ENCODE results near the gene IER3. TPM values are rescaled to one million over a fixed set of nuclear protein-coding genes. Genes with fewer than 3 reads are reported as not detected.

IER3 gene
- total and polyA plus RNA-seq, 9 of the 15 experiments (the other 6 are each of a cell fraction or from before 2014, with no cell fraction given): 1.5 to 30.0 (median 11.5) TPM

- TF ChIP-seq TEAD4 (IDR thresholded peaks at IDR 0.05; ENCODE audit: low read length) (peak; percentile 7; the same call in 1 of the 2 replicates), TEAD4 (CRISPR knock-in tag; IDR thresholded peaks at IDR 0.05; ENCODE audit: borderline replicate concordance) (no peak), RB1 (IDR thresholded peaks at IDR 0.05; ENCODE audit: low read depth) (peak; percentile 79), ETV1 (tag; conservative IDR thresholded peaks at IDR 0.05; ENCODE audit: low read depth) (peak; percentile 58; the same call in 1 of the 2 replicates), CTCFL (IDR thresholded peaks at IDR 0.05; ENCODE audit: borderline replicate concordance, insufficient read depth, low read depth, low read length, poor library complexity, severe bottlenecking) (peak; percentile 24), TARDBP (IDR thresholded peaks at IDR 0.05) (no peak), ARID2 (IDR thresholded peaks at IDR 0.05) (peak; percentile 71; the same call in 1 of the 2 replicates)
These were observed 13.5 kb downstream of the IER3 start (continued) for GRCh38 chr6:30730601-30731435.
